KMS-11 (cell line): ENCODE measurements around the gene SELPLG.
A peak's percentile ranks its signal among the peaks of the same experiment; 100 is the strongest.

ENCODE experiments used
- H2AFZ ChIP-seq: fragments of 200-600 bp; sonication (generic); 2 replicates; pipeline ENCODE4 v1.6.1; 2016; ENCODE audit warnings: antibody characterized with exemption, mixed run types, low read depth
- H3K27ac ChIP-seq: fragments of 200-600 bp; sonication (generic); 2 replicates; pipeline ENCODE4 v1.6.1; 2016; ENCODE audit warnings: mild to moderate bottlenecking, mixed run types
- H3K27me3 ChIP-seq: fragments of 200-600 bp; sonication (generic); 2 replicates; pipeline ENCODE4 v1.6.1; 2017; ENCODE audit warnings: mild to moderate bottlenecking, low read depth, mixed run types, moderate library complexity; ENCODE audit not compliant: insufficient read depth
- H3K36me3 ChIP-seq: fragments of 200-600 bp; sonication (generic); 2 replicates; pipeline ENCODE4 v1.6.1; 2017; ENCODE audit warnings: mild to moderate bottlenecking, mixed run types; ENCODE audit not compliant: insufficient read depth
- H3K4me1 ChIP-seq: fragments of 200-600 bp; sonication (generic); 2 replicates; pipeline ENCODE4 v1.6.1; 2016; ENCODE audit warnings: mild to moderate bottlenecking, low read depth, mixed run types; ENCODE audit not compliant: poor library complexity, severe bottlenecking
- H3K4me2 ChIP-seq: fragments of 200-600 bp; sonication (generic); 2 replicates; pipeline ENCODE4 v1.7.0; 2016; ENCODE audit warnings: mild to moderate bottlenecking, mixed run types
- H3K4me3 ChIP-seq: fragments of 200-600 bp; sonication (generic); IDR thresholded peaks from 2 replicates; pipeline ENCODE4 v1.6.1; 2017; ENCODE audit warnings: low read depth, low read length, mixed read lengths; ENCODE audit not compliant: insufficient read depth
- H3K79me2 ChIP-seq: fragments of 200-600 bp; sonication (generic); 2 replicates; pipeline ENCODE4 v1.6.1; 2016; ENCODE audit warnings: low read depth, mixed run types; ENCODE audit not compliant: insufficient read depth
- H3K9ac ChIP-seq: fragments of 200-600 bp; sonication (generic); 2 replicates; pipeline ENCODE4 v1.6.1; 2016; ENCODE audit warnings: mild to moderate bottlenecking, mixed run types
- H4K20me1 ChIP-seq: fragments of 200-600 bp; sonication (generic); 2 replicates; pipeline ENCODE4 v1.6.1; 2016; ENCODE audit warnings: mild to moderate bottlenecking, mixed run types; ENCODE audit not compliant: insufficient read depth
- CTCF ChIP-seq: fragments of 200-600 bp; sonication (generic); conservative IDR thresholded peaks from 2 replicates; pipeline ENCODE4 v1.6.1; 2017; ENCODE audit warnings: low read depth, mild to moderate bottlenecking, antibody characterized with exemption, low read length, moderate library complexity, mixed read lengths

SELPLG gene

GRCh38 chr12:108637222-108637971 lies 3.7 kb upstream of the SELPLG start:
- Histone ChIP-seq H3K4me2 (peak overlapping the region; percentile 94), H3K4me1 (peaks cover 81% of the 10 kb centered on the region), H3K4me3 (no peak overlapping the region), H3K36me3 (no peaks in the 10 kb centered on the region), H4K20me1 (no peaks in the 10 kb centered on the region), H3K27me3 (no peaks in the 10 kb centered on the region), H3K79me2 (peaks cover 17% of the 10 kb centered on the region), H3K9ac (peak overlapping the region; percentile 92; the same call in 1 of the 2 replicates), H2AFZ (no peak overlapping the region), H3K27ac (peak overlapping the region; percentile 99)
- no peak for TF ChIP-seq CTCF

GRCh38 chr12:108635997-108636808 lies 2.5 kb upstream of the SELPLG start:
- H4K20me1 ChIP-seq, result no peaks in the 10 kb centered on the region
- peak overlapping the region; percentile 89 for H3K4me2 ChIP-seq
- peak overlapping the region; percentile 92 for H3K9ac ChIP-seq
- no peak overlapping the region for H2AFZ ChIP-seq
- H3K4me1 ChIP-seq, result peaks cover 79% of the 10 kb centered on the region
- no peak overlapping the region for H3K4me3 ChIP-seq
- no peaks in the 10 kb centered on the region for H3K27me3 ChIP-seq
- H3K79me2 ChIP-seq, result peaks cover 29% of the 10 kb centered on the region
- peak overlapping the region; percentile 99 for H3K27ac ChIP-seq
- no peak for TF ChIP-seq CTCF
- no peaks in the 10 kb centered on the region for H3K36me3 ChIP-seq

GRCh38 chr12:108635201-108635996 lies 1.7 kb upstream of the SELPLG start:
- Histone ChIP-seq H3K4me3 (no peak overlapping the region), H4K20me1 (no peaks in the 10 kb centered on the region), H3K4me1 (peaks cover 79% of the 10 kb centered on the region), H3K79me2 (peaks cover 37% of the 10 kb centered on the region), H3K27me3 (no peaks in the 10 kb centered on the region), H3K9ac (peak overlapping the region; percentile 92), H3K36me3 (no peaks in the 10 kb centered on the region), H3K4me2 (peak overlapping the region; percentile 94), H2AFZ (no peak overlapping the region), H3K27ac (peak overlapping the region; percentile 99)
- TF ChIP-seq CTCF, result no peak

GRCh38 chr12:108634341-108634751 lies 652 bp upstream of the SELPLG start:
- H3K4me3 ChIP-seq, result no peak overlapping the region
- no peaks in the 10 kb centered on the region for H3K27me3 ChIP-seq
- peak overlapping the region; percentile 99 for H3K27ac ChIP-seq
- peak overlapping the region; percentile 92 for H3K9ac ChIP-seq
- no peaks in the 10 kb centered on the region for H3K36me3 ChIP-seq
- H2AFZ ChIP-seq, result no peak overlapping the region
- peaks cover 47% of the 10 kb centered on the region for H3K79me2 ChIP-seq
- H3K4me2 ChIP-seq, result peak overlapping the region; percentile 94
- H4K20me1 ChIP-seq, result no peaks in the 10 kb centered on the region
- no peak for TF ChIP-seq CTCF
- peaks cover 79% of the 10 kb centered on the region for H3K4me1 ChIP-seq
